HG03139 (cell line): ENCODE data around the gene SLC16A7.

ENCODE experiments used
- ATAC-seq: cut with Tn5 transposase; IDR thresholded peaks from one replicate; pipeline ENCODE4 v1.9.1; 2021; ENCODE audit not compliant: unreplicated experiment

SLC16A7 gene

GRCh38 chr12:59833408-59833807 is 237.6 kb downstream of the SLC16A7 start:
- no peak for ATAC-seq

DNA sequence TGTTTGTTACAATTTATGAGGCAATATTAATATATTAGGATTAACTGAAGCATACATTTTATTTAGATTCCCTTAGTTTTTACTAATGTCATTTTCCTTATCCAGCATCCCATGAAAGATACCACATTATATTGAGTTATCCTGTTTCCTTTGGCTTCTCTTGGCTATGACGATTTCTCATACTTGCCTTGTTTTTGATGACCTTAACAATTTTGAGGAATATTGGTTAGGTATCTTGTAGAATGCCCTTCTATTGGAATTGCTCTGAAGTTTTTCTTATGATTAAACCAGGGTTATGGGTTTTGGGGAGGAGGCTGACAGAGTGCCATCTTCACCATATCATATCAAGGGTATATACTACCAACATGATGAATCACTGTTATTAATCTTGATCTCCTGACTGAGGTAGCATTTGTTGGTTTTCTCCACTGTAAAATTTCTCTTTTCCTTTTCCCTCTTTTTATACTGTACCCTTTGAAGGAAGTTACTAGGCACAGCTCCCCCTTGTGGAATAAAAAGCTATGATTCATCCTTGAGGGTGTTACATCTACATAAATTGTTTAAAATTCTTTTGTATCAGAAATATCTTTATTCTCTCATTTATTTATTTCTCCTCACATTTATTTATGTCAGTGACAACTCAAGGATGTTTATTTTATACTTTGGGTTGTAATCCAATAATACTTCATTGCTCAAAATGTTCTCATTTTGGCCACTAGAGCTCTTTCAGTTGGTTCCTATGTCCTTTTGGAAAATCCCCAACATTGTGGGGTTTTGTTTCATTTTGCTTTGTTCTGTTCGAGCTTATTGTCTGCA is 239.0 kb downstream of the SLC16A7 start:
- ATAC-seq: no peak
